ENCODE measurements around the gene TNFSF13B. TPM values are rescaled to one million over a fixed set of nuclear protein-coding genes. Genes with fewer than 3 reads are reported as not detected.
"Not testable (repeated sequence)": the region's sequence is repeated elsewhere in the genome, so short reads cannot be mapped to it uniquely, and the experiment has no call there.

The TNFSF13B gene
- total RNA-seq, 1 donor from 2014 or later = 3.7 TPM

- DNase-seq (ENCODE audit: low spot score) = no peak
Observed at GRCh38 chr13:108281901-108282300, 12.4 kb downstream of the TNFSF13B start.

- no peak for DNase-seq (ENCODE audit: low spot score)
Observed at GRCh38 chr13:108283110-108283509, 13.6 kb downstream of the TNFSF13B start.

DNA sequence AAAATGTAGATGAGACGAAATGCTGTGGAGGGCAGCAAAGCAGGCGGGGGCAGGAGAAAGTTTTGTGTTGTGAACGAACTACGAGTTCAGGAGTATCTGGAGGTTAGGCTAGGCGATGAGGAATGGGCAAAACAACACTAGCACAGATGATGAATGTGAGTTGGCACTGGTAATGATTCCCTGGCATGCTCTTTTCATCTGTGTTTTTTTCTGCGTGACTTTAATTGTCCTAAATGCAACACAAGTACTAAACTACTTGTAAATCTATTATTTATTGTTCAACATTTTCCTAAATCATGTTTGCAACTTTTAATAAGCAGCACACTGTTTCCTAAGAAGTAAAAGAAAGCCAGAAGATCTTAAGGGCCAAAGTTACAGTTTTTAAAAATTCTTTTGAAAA, 19.2 kb downstream of the TNFSF13B start:
- no peak for DNase-seq (ENCODE audit: low spot score)

- no peak for DNase-seq (ENCODE audit: low spot score)
Observed at GRCh38 chr13:108289819-108290218, 20.3 kb downstream of the TNFSF13B start.

DNA sequence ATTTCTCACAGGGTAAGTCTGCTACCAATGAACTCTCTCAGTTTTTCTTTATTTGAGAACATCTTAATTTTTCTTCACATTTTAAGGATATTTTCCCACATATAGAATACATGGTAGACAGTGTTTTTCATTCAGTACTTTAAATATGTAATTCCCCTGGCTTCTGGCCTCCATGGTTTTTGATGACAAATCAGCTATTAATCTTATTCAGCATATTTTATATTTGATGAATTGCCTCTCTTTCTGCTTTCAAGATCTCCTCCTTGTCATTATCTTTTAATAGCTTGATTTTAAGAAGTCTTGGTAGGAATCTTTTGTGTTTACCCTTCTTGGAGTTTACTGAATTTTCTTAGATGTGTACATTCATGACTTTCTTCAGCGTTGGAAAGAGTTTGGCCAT, 27.6 kb downstream of the TNFSF13B start:
- DNase-seq (ENCODE audit: low spot score) = no peak

- no peak for DNase-seq (ENCODE audit: low spot score)
Observed at GRCh38 chr13:108302279-108302678, 32.8 kb downstream of the TNFSF13B start.

DNA sequence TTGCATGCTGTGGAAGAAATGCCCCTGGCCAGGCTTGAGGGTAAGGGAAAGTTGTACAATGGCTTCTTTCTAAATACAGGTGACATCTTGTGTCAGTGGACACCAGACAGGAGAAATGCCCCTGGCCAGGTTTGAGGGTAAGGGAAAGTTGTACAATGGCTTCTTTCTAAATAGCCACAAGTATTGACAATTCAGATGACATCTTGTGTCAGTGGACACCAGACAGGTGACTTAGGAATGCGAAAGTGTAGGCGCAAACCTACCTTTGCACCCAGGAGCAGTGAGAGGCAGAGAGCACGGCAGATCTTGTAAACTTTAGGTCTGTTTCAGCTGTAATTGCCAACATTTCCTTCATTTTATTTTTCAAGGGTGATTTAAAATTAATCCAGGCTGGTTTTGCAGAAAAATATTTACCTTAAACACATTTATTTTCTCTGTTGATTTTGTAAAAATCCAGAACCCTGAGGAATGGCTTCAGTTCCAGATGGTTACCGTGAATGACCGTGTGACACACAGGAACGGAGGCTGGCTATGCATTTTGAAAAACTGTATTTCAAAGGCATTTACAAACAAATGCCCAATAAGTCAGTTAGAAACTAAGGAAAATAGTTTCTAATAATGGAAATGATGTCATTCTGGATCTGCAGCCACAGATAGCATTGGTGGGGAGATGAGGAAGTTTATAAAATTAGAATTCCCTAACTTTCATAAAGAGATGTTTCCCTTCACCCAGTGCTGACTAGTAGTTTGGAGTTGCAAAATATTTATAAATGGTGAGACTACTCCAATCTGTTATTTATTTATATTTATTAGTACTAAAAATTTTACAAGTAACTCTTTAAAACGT, 34.9 kb downstream of the TNFSF13B start:
- DNase-seq (ENCODE audit: low spot score) = no peak

- DNase-seq (ENCODE audit: low spot score) = no peak
Observed at GRCh38 chr13:108305655-108306054, 36.1 kb downstream of the TNFSF13B start.

DNA sequence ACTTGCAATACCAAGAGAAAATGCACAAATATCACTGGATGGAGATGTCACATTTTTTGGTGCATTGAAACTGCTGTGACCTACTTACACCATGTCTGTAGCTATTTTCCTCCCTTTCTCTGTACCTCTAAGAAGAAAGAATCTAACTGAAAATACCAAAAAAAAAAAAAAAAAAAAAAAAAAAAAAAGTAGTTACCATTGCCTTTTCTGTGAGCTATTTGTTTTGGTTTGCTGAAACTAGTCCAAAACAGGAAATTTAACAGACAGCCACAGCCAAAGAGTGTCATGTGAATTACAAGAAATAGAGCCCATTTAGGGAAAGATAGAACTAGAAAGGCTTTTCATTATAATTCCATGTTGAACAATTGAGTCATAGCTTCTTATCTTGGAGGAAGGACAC, 37.3 kb downstream of the TNFSF13B start:
- DNase-seq (ENCODE audit: low spot score) = no peak

DNA sequence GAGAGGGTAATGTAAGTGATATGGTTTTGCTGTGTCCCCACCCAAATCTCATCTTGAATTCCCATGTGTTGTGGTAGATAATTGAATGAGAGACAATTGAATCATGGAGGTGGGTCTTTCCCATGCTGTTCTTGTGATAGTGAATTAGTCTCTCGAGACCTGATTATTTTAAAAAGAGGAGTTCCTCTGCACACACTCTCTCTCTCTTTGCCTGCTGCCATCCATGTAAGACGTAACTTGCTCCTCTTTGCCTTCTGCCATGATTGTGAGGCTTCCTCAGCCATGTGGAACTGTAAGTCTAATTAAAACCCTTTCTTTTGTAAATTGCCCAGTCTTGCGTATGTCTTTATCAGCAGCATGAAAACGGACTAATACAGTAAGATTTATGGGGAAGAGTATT, 42.1 kb downstream of the TNFSF13B start:
- DNase-seq (ENCODE audit: low spot score) = not testable (repeated sequence)

DNA sequence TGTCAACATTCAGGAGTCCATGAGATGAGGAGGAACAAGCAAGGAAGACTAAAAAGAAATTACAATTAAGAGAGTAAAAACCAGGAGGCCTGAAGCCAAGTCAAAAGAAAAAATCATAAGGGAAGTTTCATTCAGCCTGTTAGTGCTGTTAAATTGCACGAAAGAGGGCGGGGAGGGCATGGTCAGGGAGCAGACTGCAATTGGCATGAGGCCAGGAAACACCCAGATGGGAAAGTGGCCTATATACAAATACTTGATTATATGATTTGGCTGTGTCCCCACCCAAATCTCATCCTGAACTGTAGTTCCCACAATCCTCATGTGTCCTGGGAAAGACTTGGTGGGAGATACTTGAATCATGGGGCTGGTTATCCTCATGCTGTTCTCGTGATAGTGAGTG, 43.9 kb downstream of the TNFSF13B start:
- no peak for DNase-seq (ENCODE audit: low spot score)

DNA sequence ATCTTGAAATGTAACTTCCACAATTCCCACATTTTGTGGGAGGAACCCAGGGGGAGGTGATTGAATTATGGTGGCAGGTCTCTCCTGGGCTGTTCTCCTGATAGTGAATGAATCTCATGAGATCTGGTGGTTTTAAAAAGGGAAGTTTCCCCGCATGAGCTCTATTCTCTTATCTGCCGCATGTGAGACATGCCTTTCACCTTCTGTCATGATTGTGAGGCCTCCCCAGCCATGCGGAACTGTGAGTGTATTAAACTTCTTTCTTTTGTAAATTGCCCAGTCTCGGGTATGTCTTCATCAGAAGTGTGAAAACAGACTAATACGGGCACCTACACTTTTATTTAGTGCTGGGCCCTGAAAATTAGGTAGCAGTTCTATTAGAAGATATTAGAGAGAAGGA, 45.8 kb downstream of the TNFSF13B start:
- no peak for DNase-seq (ENCODE audit: low spot score)

DNA sequence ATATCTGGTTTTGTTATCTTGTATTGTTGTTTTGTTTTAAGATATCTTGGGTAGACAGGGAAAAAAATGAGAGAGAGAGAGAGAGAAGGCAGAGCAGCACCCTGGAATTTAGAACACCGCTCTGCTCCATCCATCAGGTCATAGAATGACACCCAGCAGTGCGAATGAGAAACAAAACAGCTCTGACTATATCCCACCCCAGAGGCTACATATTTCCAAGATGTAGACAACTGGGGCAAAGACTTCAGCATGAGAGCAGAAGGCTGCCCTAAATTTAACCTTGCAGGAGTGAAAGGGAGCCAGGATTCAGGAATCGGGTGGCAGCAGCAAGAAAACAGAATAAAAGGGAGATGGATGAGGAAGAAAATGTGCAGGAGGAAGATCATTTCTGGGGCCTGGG, 46.5 kb downstream of the TNFSF13B start:
- no peak for DNase-seq (ENCODE audit: low spot score)

GRCh38 chr13:108316413-108316812, 46.9 kb downstream of the TNFSF13B start:
- DNase-seq (ENCODE audit: low spot score) = no peak

- no peak for DNase-seq (ENCODE audit: low spot score)
Observed at GRCh38 chr13:108322206-108322824, 52.8 kb downstream of the TNFSF13B start.

GRCh38 chr13:108323031-108323430, 53.5 kb downstream of the TNFSF13B start:
- no peak for DNase-seq (ENCODE audit: low spot score)

- DNase-seq (ENCODE audit: low spot score) = no peak
Observed at GRCh38 chr13:108325863-108326262, 56.3 kb downstream of the TNFSF13B start.

- DNase-seq (ENCODE audit: low spot score) = no peak
Observed at GRCh38 chr13:108326309-108326708, 56.8 kb downstream of the TNFSF13B start.

DNA sequence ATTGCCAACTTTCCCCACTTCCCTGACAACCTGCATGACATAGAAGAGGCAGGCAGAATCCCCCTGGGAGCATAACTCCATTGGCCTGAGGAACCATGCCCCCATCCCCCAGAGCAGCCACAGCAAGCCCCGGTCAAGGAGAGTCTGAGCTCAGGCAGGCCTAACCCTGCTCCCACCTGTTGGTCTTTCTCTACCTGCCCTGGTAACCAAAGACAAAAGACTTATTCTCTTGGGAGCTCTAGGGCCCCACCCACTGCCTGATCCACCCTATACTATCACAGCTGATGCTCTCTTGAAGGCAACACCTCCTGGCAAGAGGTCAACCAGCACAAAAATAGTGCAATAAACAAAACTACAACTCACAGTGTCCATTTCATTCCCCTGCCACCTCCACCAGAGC, 59.3 kb downstream of the TNFSF13B start:
- DNase-seq (ENCODE audit: low spot score) = no peak

DNA sequence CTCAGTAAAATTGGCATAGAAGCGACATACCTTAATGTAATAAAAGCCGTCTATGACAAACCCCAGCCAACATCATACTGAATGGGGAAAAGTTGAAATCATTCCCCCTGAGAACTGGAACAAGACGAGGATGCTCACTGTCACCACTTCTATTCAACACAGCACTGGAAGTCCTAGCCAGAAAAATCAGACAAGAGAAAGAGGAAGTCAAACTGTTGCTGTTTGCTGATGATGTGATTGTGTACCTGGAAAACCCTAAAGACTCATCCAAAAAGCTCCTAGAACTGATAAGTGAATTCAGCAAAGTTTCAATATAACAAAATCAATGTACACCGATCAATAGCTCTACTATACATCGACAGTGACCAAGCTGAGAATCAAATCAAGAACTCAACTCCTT, 63.3 kb downstream of the TNFSF13B start:
- no peak for DNase-seq (ENCODE audit: low spot score)

GRCh38 chr13:108342369-108343289, 73.1 kb downstream of the TNFSF13B start:
- DNase-seq (ENCODE audit: low spot score) = no peak

GRCh38 chr13:108345016-108345415, 75.5 kb downstream of the TNFSF13B start:
- DNase-seq (ENCODE audit: low spot score) = no peak
